Panc1 (cell line): ENCODE results near the gene SPPL2A. TPM values are rescaled to one million over a fixed set of nuclear protein-coding genes. Genes with fewer than 3 reads are reported as not detected.

Source experiments
- ATAC-seq: fragments of 200-7000 bp; cut with Tn5 transposase; 2 replicates; pipeline ENCODE4 v1.9.1; 2020; ENCODE audit warnings: mild to moderate bottlenecking, moderate library complexity
- BruUV-seq: library from RNA; stranded (reverse); fragments of 400-500 nt; replicated peaks from 2 replicates; lab custom pipeline; 2021; lab: Mats Ljungman, UMichigan
- CTCF ChIA-PET: fragments of 300-600 bp; sonication (Branson Sonifier 250); formaldehyde crosslinking; loops from one replicate; lab custom pipeline; 2022; ENCODE audit warnings: antibody characterized with exemption; lab: Charles Lee
- POLR2A ChIA-PET: fragments of 300-600 bp; sonication (Branson Sonifier 250); formaldehyde crosslinking; loops from one replicate; lab custom pipeline; 2022; ENCODE audit warnings: antibody characterized with exemption; lab: Charles Lee
- DNase-seq: peaks from one replicate; pipeline ENCODE4 v3.0.0-alpha.2; 2010; ENCODE audit warnings: low read depth, low spot score
- H3K27ac ChIP-seq: 2 replicates; pipeline ENCODE4 v1.5.1; 2011; ENCODE audit warnings: mild to moderate bottlenecking, low read length, inconsistent platforms
- H3K27me3 ChIP-seq: fragments of 200-500 bp; sonication (Bioruptor generic); 2 replicates; pipeline ENCODE4 v1.6.0; 2014; ENCODE audit warnings: low read length, inconsistent platforms; ENCODE audit not compliant: control insufficient read depth, insufficient read depth
- H3K36me3 ChIP-seq: fragments of 200-500 bp; sonication (Bioruptor generic); 2 replicates; pipeline ENCODE4 v1.5.1; 2014; ENCODE audit warnings: inconsistent platforms, mild to moderate bottlenecking, low read length, moderate library complexity; ENCODE audit not compliant: control insufficient read depth, insufficient read depth
- H3K4me1 ChIP-seq: 2 replicates; pipeline ENCODE4 v1.5.1; 2011; ENCODE audit warnings: inconsistent platforms, mild to moderate bottlenecking, low read length, moderate library complexity; ENCODE audit not compliant: control insufficient read depth, insufficient read depth
- H3K4me3 ChIP-seq, 2 experiments: 2 replicates each; pipeline ENCODE4 v1.5.1; 2011 to 2012; ENCODE audit warnings: low read depth in 2 of 2, low read length in 2 of 2, mild to moderate bottlenecking in 2 of 2, inconsistent platforms in 1 of 2, moderate library complexity in 1 of 2
- H3K9me3 ChIP-seq: fragments of 200-500 bp; sonication (Bioruptor generic); 2 replicates; pipeline ENCODE4 v1.5.1; 2014; ENCODE audit warnings: low read depth, mild to moderate bottlenecking, inconsistent platforms, low read length, moderate library complexity; ENCODE audit not compliant: control insufficient read depth, insufficient read depth
- POLR2AphosphoS5 ChIP-seq: IDR thresholded peaks from 2 replicates; pipeline ENCODE4 v1.6.1; 2012; ENCODE audit warnings: mild to moderate bottlenecking, low read depth, low read length, moderate library complexity
- SIN3A ChIP-seq: IDR thresholded peaks from 2 replicates; pipeline ENCODE4 v1.6.1; 2012; ENCODE audit warnings: low read depth, mild to moderate bottlenecking, low read length, moderate library complexity, borderline replicate concordance; ENCODE audit not compliant: insufficient read depth
- TCF7L2 ChIP-seq: IDR thresholded peaks from 2 replicates; pipeline ENCODE4 v1.6.1; 2011; ENCODE audit warnings: mild to moderate bottlenecking, low read depth, low read length, inconsistent platforms
- in situ Hi-C: cut with HindIII; loops from 2 replicates; pipeline ENCODE4 v1.10.0; 2016; ENCODE audit warnings: low sequenced_read_pairs, low pct_unique_long_range_greater_than_20kb
- intact Hi-C: fragments of 100-400 bp; cut with micrococcal nuclease; formaldehyde crosslinking; loops from one replicate; pipeline ENCODE4 v1.10.0; 2022; ENCODE audit not compliant: unreplicated experiment
- total RNA-seq: library from RNA; stranded (reverse); gene quantifications from one replicate; pipeline ENCODE4 v1.2.1, GENCODE V29; 2021; ENCODE audit not compliant: unreplicated experiment
- TF ChIP-seq, protein P1 (sequence below), 2 experiments: IDR thresholded peaks; 2 replicates each; pipeline ENCODE4 v1.6.1; 2011 to 2012; ENCODE audit warnings: low read depth in 2 of 2, control low read depth in 1 of 2, low read length in 1 of 2, mild to moderate bottlenecking in 1 of 2, moderate library complexity in 1 of 2; ENCODE audit not compliant: insufficient read depth in 1 of 2
- TF ChIP-seq, protein P2 (sequence below): fragments of 450-650 bp; IDR thresholded peaks from 2 replicates; pipeline ENCODE4 v1.5.1; 2017; ENCODE audit warnings: mild to moderate bottlenecking

SPPL2A gene
- total RNA-seq, 1 experiment from 2014 or later = 154 TPM

GRCh38 chr15:50798684-50799083 is 33.2 kb upstream of the SPPL2A start:
- in situ Hi-C loops = no loop called here
- TF ChIP-seq, protein P1, sequence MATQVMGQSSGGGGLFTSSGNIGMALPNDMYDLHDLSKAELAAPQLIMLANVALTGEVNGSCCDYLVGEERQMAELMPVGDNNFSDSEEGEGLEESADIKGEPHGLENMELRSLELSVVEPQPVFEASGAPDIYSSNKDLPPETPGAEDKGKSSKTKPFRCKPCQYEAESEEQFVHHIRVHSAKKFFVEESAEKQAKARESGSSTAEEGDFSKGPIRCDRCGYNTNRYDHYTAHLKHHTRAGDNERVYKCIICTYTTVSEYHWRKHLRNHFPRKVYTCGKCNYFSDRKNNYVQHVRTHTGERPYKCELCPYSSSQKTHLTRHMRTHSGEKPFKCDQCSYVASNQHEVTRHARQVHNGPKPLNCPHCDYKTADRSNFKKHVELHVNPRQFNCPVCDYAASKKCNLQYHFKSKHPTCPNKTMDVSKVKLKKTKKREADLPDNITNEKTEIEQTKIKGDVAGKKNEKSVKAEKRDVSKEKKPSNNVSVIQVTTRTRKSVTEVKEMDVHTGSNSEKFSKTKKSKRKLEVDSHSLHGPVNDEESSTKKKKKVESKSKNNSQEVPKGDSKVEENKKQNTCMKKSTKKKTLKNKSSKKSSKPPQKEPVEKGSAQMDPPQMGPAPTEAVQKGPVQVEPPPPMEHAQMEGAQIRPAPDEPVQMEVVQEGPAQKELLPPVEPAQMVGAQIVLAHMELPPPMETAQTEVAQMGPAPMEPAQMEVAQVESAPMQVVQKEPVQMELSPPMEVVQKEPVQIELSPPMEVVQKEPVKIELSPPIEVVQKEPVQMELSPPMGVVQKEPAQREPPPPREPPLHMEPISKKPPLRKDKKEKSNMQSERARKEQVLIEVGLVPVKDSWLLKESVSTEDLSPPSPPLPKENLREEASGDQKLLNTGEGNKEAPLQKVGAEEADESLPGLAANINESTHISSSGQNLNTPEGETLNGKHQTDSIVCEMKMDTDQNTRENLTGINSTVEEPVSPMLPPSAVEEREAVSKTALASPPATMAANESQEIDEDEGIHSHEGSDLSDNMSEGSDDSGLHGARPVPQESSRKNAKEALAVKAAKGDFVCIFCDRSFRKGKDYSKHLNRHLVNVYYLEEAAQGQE (IDR thresholded peaks at IDR 0.05; ENCODE audit: insufficient read depth in 1 of 2, low read depth in 2 of 2, low read length in 1 of 2) = no peak
- TF ChIP-seq, protein P2, sequence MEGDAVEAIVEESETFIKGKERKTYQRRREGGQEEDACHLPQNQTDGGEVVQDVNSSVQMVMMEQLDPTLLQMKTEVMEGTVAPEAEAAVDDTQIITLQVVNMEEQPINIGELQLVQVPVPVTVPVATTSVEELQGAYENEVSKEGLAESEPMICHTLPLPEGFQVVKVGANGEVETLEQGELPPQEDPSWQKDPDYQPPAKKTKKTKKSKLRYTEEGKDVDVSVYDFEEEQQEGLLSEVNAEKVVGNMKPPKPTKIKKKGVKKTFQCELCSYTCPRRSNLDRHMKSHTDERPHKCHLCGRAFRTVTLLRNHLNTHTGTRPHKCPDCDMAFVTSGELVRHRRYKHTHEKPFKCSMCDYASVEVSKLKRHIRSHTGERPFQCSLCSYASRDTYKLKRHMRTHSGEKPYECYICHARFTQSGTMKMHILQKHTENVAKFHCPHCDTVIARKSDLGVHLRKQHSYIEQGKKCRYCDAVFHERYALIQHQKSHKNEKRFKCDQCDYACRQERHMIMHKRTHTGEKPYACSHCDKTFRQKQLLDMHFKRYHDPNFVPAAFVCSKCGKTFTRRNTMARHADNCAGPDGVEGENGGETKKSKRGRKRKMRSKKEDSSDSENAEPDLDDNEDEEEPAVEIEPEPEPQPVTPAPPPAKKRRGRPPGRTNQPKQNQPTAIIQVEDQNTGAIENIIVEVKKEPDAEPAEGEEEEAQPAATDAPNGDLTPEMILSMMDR = no peak
- no peak for TF ChIP-seq SIN3A
- ChIA-PET CTCF (interaction anchor here (0.6 kb wide), 2 partner anchors 16 to 93 kb away, joined by 3 to 7 read pairs; no protein-coding TSS in a partner anchor), POLR2A (no interaction called here)
- H3K27me3 ChIP-seq = no peaks in the 10 kb centered on the region
- H3K4me1 ChIP-seq = no peaks in the 10 kb centered on the region
- no peak overlapping the region for H3K4me3 ChIP-seq
- ATAC-seq (no peak), DNase-seq (no peak)
- no peaks in the 10 kb centered on the region for H3K9me3 ChIP-seq
- H3K36me3 ChIP-seq = no peaks in the 10 kb centered on the region
- no peak overlapping the region for H3K27ac ChIP-seq
- no TSS peak for BruUV-seq
- intact Hi-C loops = no loop called here

GRCh38 chr15:50797926-50798325 is 32.4 kb upstream of the SPPL2A start:
- Histone ChIP-seq H3K27ac (no peak overlapping the region), H3K4me3 (no peak overlapping the region), H3K9me3 (no peaks in the 10 kb centered on the region), H3K27me3 (no peaks in the 10 kb centered on the region), H3K36me3 (no peaks in the 10 kb centered on the region), H3K4me1 (no peaks in the 10 kb centered on the region)
- in situ Hi-C loops = no loop called here
- intact Hi-C loops = no loop called here
- POLR2A ChIA-PET = no interaction called here
- CTCF ChIA-PET = no interaction called here
- no peak for DNase-seq
- TF ChIP-seq, protein P2 = no peak
- TF ChIP-seq POLR2AphosphoS5 (no peak), SIN3A (no peak), TCF7L2 (no peak)
- TF ChIP-seq, protein P1 (IDR thresholded peaks at IDR 0.05; ENCODE audit: insufficient read depth in 1 of 2, low read depth in 2 of 2, low read length in 1 of 2) = no peak
- ATAC-seq = no peak
- no TSS peak for BruUV-seq
